SK-N-SH (cell line): ENCODE results near the gene LENG9. TPM values are rescaled to one million over a fixed set of nuclear protein-coding genes. Genes with fewer than 3 reads are reported as not detected.
"Not testable (repeated sequence)": the region's sequence is repeated elsewhere in the genome, so short reads cannot be mapped to it uniquely, and the experiment has no call there.

Experiments used
- CTCF ChIA-PET: fragments of 300-600, 350-600 bp; formaldehyde crosslinking; extraction: SDS; loops from one replicate; lab custom pipeline; 2021; lab: Yijun Ruan, JAX
- POLR2A ChIA-PET: fragments of 350-600 bp; sonication (Branson Sonifier 250); formaldehyde crosslinking; extraction: SDS; loops from one replicate; lab custom pipeline; 2020; ENCODE audit warnings: antibody characterized with exemption, inconsistent platforms; lab: Yijun Ruan, JAX
- DNase-seq: peaks from one replicate; pipeline ENCODE4 v3.0.0; 2012
- H2AFZ ChIP-seq: fragments of 200-600 bp; sonication (generic); 2 replicates; pipeline ENCODE4 v1.8.1; 2016; ENCODE audit warnings: antibody characterized with exemption, mild to moderate bottlenecking, low read depth
- H3F3A ChIP-seq: fragments of 200-600 bp; sonication (generic); replicated peaks from 2 replicates; pipeline ENCODE3; 2016; ENCODE audit warnings: antibody characterized with exemption, mild to moderate bottlenecking; ENCODE audit not compliant: insufficient read depth
- H3K27ac ChIP-seq, 2 experiments: fragments of 200-500 bp in 1 of 2; fragments of 200-600 bp in 1 of 2; sonication (Bioruptor generic) in 1 of 2; sonication (generic), shearing (Covaris generic) in 1 of 2; 2 replicates each; pipeline versions ENCODE4 v1.5.1 to v1.6.1; 2014 to 2016; ENCODE audit warnings: low read depth in 2 of 2, inconsistent platforms in 1 of 2, low read length in 1 of 2, mild to moderate bottlenecking in 1 of 2, mixed read lengths in 1 of 2
- H3K27me3 ChIP-seq: fragments of 200-600 bp; sonication (generic), shearing (Covaris generic); 2 replicates; pipeline ENCODE4 v1.6.1; 2016; ENCODE audit warnings: mixed run types; ENCODE audit not compliant: insufficient read depth
- H3K36me3 ChIP-seq, 2 experiments: fragments of 200-500 bp in 1 of 2; fragments of 200-600 bp in 1 of 2; sonication (Bioruptor generic) in 1 of 2; sonication (generic) in 1 of 2; replicated peaks in 1 of 2; 2 replicates each; pipeline versions ENCODE3 to v1.5.1; 2014 to 2016; ENCODE audit warnings: low read length in 1 of 2, mild to moderate bottlenecking in 1 of 2; ENCODE audit not compliant: insufficient read depth in 2 of 2, control insufficient read depth in 1 of 2
- H3K4me1 ChIP-seq, 2 experiments: fragments of 200-500 bp in 1 of 2; fragments of 200-600 bp in 1 of 2; sonication (Bioruptor generic) in 1 of 2; sonication (generic), shearing (Covaris generic) in 1 of 2; 2 replicates each; pipeline versions ENCODE4 v1.5.1 to v1.6.1; 2014 to 2016; ENCODE audit warnings: low read depth in 1 of 2, low read length in 1 of 2, mixed run types in 1 of 2; ENCODE audit not compliant: insufficient read depth in 2 of 2, control insufficient read depth in 1 of 2
- H3K4me2 ChIP-seq: fragments of 200-600 bp; sonication (generic), shearing (Covaris generic); 2 replicates; pipeline ENCODE4 v1.6.1; 2017; ENCODE audit warnings: mixed run types
- H3K4me3 ChIP-seq, 2 experiments: fragments of 200-500 bp in 1 of 2; fragments of 200-600 bp in 1 of 2; sonication (Bioruptor generic) in 1 of 2; sonication (generic), shearing (Covaris generic) in 1 of 2; 2 replicates each; pipeline versions ENCODE4 v1.5.1 to v1.8.1; 2014 to 2016; ENCODE audit warnings: low read depth in 2 of 2, inconsistent platforms in 1 of 2, low read length in 1 of 2, mild to moderate bottlenecking in 1 of 2, mixed read lengths in 1 of 2, moderate library complexity in 1 of 2
- H3K79me2 ChIP-seq: fragments of 200-600 bp; sonication (generic); 2 replicates; pipeline ENCODE4 v1.8.1; 2017; ENCODE audit warnings: mild to moderate bottlenecking; ENCODE audit not compliant: insufficient read depth
- H3K9ac ChIP-seq: fragments of 200-600 bp; sonication (generic); 2 replicates; pipeline ENCODE4 v1.6.1; 2017; ENCODE audit warnings: mixed run types
- H3K9me2 ChIP-seq: fragments of 200-600 bp; sonication (generic); 2 replicates; pipeline ENCODE4 v1.6.1; 2017; ENCODE audit warnings: mixed run types
- H3K9me3 ChIP-seq: fragments of 200-600 bp; sonication (generic); 2 replicates; pipeline ENCODE4 v1.6.1; 2017; ENCODE audit warnings: mixed run types, mild to moderate bottlenecking, moderate library complexity
- H4K20me1 ChIP-seq: fragments of 200-600 bp; sonication (generic); 2 replicates; pipeline ENCODE4 v1.6.1; 2017; ENCODE audit warnings: mild to moderate bottlenecking, mixed run types; ENCODE audit not compliant: insufficient read depth
- ELF1 ChIP-seq: IDR thresholded peaks from 2 replicates; pipeline ENCODE4 v1.4.0; 2012
- EZH2phosphoT487 ChIP-seq: fragments of 200-600 bp; sonication (generic); IDR thresholded peaks from 2 replicates; pipeline ENCODE4 v1.6.1; 2017; ENCODE audit warnings: low read depth, mixed run types, mild to moderate bottlenecking, antibody characterized with exemption, moderate library complexity, borderline replicate concordance
- FOSL2 ChIP-seq: IDR thresholded peaks from 2 replicates; pipeline ENCODE4 v1.4.0; 2012; ENCODE audit warnings: low read depth, mild to moderate bottlenecking, moderate library complexity, borderline replicate concordance
- GATA2 ChIP-seq: sonication (generic); formaldehyde crosslinking; IDR thresholded peaks from 2 replicates; pipeline ENCODE4 v1.5.0; 2020; ENCODE audit warnings: mild to moderate bottlenecking, missing genetic modification reagents
- RAD21 ChIP-seq: IDR thresholded peaks from 2 replicates; pipeline ENCODE4 v1.6.1; 2012; ENCODE audit warnings: mild to moderate bottlenecking, low read length
- WGBS: methylation state at CpG from one replicate; pipeline ENCODE4 v1.1.6; 2017; ENCODE audit warnings: low lambda C conversion rate; 5-methylcytosine and 5-hydroxymethylcytosine counted together
- polyA plus RNA-seq, 3 experiments: library from polyadenylated mRNA; depleted of rRNA; stranded (reverse); fragments of >200 nt; gene quantifications; 2 replicates each; pipeline ENCODE4 v1.2.3, GENCODE V29; 2012
- TF ChIP-seq, protein P1 (sequence below): fragments of 200-600 bp; sonication (generic); IDR thresholded peaks from 2 replicates; pipeline ENCODE4 v1.6.1; 2017; ENCODE audit warnings: antibody characterized with exemption, mild to moderate bottlenecking, moderate library complexity

Gene LENG9
- polyA plus RNA-seq, 1 of the 3 experiments (the other 2 are of a cell fraction), result 0.20 TPM

DNA sequence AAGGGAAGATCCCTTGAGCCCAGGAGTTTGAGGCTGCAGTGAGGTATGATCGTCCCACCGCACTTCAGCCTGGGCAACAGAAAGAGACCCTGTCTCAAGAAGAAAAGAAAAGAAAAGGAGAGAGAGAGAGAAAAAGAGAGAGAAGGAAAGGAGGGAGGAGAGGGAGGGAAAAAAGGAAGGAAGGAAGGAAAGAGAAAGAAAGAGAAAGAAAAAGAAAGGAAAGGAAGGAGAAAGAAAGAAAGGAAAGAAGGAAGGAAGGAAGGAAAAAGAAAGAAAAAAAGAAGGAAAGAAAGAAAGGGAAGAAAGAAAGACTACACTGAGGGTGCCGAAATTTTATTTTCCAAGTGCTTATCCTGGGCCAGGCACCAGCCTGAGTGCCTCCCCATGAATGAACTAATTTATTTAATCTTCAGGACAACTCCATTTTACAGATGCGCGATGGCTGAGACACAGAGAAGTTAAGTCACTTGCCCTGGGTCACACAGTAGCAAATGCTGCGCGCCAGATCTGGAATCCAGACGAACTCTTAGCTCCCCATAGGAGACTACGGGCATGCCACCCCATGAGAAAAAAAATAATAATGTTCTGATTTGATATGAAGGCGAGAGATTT is 6.8 kb upstream of the LENG9 start:
- Histone ChIP-seq H3K36me3 (no peaks in the 10 kb centered on the region), H3K79me2 (no peaks in the 10 kb centered on the region), H3K4me1 (no peaks in the 10 kb centered on the region; a peak in 1 of 4 replicates)
- no peak for TF ChIP-seq EZH2phosphoT487
- no peak for TF ChIP-seq GATA2
- TF ChIP-seq, all 33 proteins: peak for 0
- Histone ChIP-seq H3K4me2 (peak overlapping the region; percentile 76), H4K20me1 (no peaks in the 10 kb centered on the region), H3K27me3 (peaks cover 12% of the 10 kb centered on the region; the same call in 1 of the 2 replicates), H3K9me3 (no peaks in the 10 kb centered on the region), H3F3A (peaks cover 20% of the 10 kb centered on the region), H3K9me2 (no peaks in the 10 kb centered on the region), H3K9ac (no peak overlapping the region), H2AFZ (no peak overlapping the region), H3K27ac (no peak overlapping the region), H3K4me3 (no peak overlapping the region)
- DNase-seq, result no peak
- ChIA-PET CTCF (interaction anchor here (0.9 to 2.6 kb wide), 3 partner anchors 8 to 25 kb away, joined by 3 to 13 read pairs (median 8); no protein-coding TSS in a partner anchor), POLR2A (no interaction called here)
- 61% methylated on average over 10 of the region's 10 CpGs for WGBS

DNA sequence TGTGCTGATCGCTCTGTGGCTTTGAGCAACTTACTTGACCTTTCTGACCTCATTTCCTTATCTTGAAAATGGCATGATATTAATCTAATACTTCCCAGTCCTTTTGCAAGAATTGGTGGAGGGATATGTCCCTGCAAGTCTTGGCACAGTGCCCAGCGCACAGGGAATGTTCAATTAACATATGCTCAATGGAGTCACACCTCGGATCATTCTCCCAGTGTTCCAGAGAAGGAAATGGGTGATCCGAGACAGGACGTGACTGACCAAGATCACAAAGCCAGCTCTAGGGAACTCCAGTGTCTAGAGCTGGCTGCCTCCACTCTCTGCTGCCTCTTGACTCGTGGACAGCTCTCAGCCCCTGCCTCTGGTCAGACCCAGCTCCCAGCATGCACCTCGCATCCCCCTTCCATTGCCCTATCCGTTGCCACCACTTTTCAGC is 5.9 kb upstream of the LENG9 start:
- Histone ChIP-seq H3K4me3 (no peak overlapping the region), H3K4me2 (no peak overlapping the region), H4K20me1 (no peaks in the 10 kb centered on the region), H3F3A (peaks cover 21% of the 10 kb centered on the region), H3K9me3 (no peaks in the 10 kb centered on the region), H3K27ac (no peak overlapping the region), H3K36me3 (no peaks in the 10 kb centered on the region), H3K4me1 (no peaks in the 10 kb centered on the region; a peak in 1 of 4 replicates), H3K9me2 (no peaks in the 10 kb centered on the region), H3K9ac (no peak overlapping the region), H3K79me2 (no peaks in the 10 kb centered on the region), H2AFZ (no peak overlapping the region), H3K27me3 (peaks cover 6% of the 10 kb centered on the region; the same call in 1 of the 2 replicates)
- ChIA-PET POLR2A (interaction anchor here (1.0 kb wide), 1 partner anchor 21 kb away, joined by 3 read pairs; the partner anchor contains the start of gene LENG8), CTCF (interaction anchor here (1.4 to 2.6 kb wide), 3 partner anchors 9 to 78 kb away, joined by 3 to 13 read pairs (median 8); no protein-coding TSS in a partner anchor)
- no peak for DNase-seq
- no peak for TF ChIP-seq FOSL2
- TF ChIP-seq RAD21, result no peak
- TF ChIP-seq, protein P1, sequence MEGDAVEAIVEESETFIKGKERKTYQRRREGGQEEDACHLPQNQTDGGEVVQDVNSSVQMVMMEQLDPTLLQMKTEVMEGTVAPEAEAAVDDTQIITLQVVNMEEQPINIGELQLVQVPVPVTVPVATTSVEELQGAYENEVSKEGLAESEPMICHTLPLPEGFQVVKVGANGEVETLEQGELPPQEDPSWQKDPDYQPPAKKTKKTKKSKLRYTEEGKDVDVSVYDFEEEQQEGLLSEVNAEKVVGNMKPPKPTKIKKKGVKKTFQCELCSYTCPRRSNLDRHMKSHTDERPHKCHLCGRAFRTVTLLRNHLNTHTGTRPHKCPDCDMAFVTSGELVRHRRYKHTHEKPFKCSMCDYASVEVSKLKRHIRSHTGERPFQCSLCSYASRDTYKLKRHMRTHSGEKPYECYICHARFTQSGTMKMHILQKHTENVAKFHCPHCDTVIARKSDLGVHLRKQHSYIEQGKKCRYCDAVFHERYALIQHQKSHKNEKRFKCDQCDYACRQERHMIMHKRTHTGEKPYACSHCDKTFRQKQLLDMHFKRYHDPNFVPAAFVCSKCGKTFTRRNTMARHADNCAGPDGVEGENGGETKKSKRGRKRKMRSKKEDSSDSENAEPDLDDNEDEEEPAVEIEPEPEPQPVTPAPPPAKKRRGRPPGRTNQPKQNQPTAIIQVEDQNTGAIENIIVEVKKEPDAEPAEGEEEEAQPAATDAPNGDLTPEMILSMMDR, result no peak
- TF ChIP-seq EZH2phosphoT487, result no peak
- no peak for TF ChIP-seq ELF1
- 48% methylated on average over 8 of the region's 8 CpGs for WGBS

DNA sequence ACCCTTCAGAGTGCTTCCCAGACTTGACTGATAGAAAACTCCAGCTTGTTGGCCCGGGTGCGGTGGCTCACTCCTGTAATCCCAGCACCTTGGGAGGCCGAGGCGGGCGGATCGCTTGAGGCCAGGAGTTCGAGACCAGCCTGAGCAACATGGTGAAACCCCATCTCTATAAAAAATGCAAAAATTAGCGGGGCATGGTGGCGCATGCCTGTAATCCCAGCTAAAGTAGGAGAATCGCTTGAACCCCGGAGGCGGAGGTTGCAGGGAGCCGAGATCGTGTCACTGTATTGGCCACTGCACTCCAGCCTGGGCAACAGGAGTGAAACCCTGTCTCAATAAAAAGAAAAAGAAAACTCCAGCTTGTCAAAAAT is 2.5 kb upstream of the LENG9 start:
- H3K27me3 ChIP-seq, DNase-seq, H3K9ac ChIP-seq, H2AFZ ChIP-seq, H4K20me1 ChIP-seq, POLR2A ChIA-PET, H3K79me2 ChIP-seq, H3K4me3 ChIP-seq, H3K27ac ChIP-seq, H3K4me2 ChIP-seq, H3K36me3 ChIP-seq, H3K9me2 ChIP-seq, H3K9me3 ChIP-seq: not testable (repeated sequence)
- Histone ChIP-seq H3K4me1 (peaks cover 0 to 17% of the 10 kb centered on the region in 2 experiments; a peak in 1 of 4 replicates), H3F3A (peaks cover 24% of the 10 kb centered on the region)
- WGBS, result 91% methylated on average over 14 of the region's 14 CpGs
- CTCF ChIA-PET, result interaction anchor here (1.0 to 1.7 kb wide), 4 partner anchors 12 to 34 kb away, joined by 3 to 5 read pairs (median 4); no protein-coding TSS in a partner anchor
